PC-9 (cell line): Measurements from ENCODE around the gene LCMT2. TPM values are rescaled to one million over a fixed set of nuclear protein-coding genes. Genes with fewer than 3 reads are reported as not detected.

Experiments
- BruUV-seq: library from RNA; stranded (reverse); fragments of 400-500 nt; replicated peaks from 2 replicates; lab custom pipeline; 2021; lab: Mats Ljungman, UMichigan
- CTCF ChIA-PET: fragments of 300-600 bp; sonication (Branson Sonifier 250); formaldehyde crosslinking; loops from one replicate; lab custom pipeline; 2022; ENCODE audit warnings: antibody characterized with exemption; lab: Charles Lee
- POLR2A ChIA-PET: fragments of 300-600 bp; sonication (Branson Sonifier 250); formaldehyde crosslinking; loops from one replicate; lab custom pipeline; 2022; ENCODE audit warnings: antibody characterized with exemption; ENCODE audit not compliant: unreplicated experiment; lab: Charles Lee
- DNase-seq, 2 experiments: peaks; one replicate each; pipeline versions ENCODE4 v3.0.0 to v3.0.0-alpha.2; 2015 to 2022; ENCODE audit warnings: mixed read lengths in 1 of 2
- H2AFZ ChIP-seq: fragments of 200-600 bp; sonication (generic); 2 replicates; pipeline ENCODE4 v1.8.1; 2017; ENCODE audit warnings: antibody characterized with exemption
- H3F3A ChIP-seq: fragments of 200-600 bp; sonication (generic); 2 replicates; pipeline ENCODE4 v1.8.1; 2017; ENCODE audit warnings: antibody characterized with exemption, mild to moderate bottlenecking, low read depth; ENCODE audit not compliant: insufficient read depth
- H3K27ac ChIP-seq: fragments of 200-600 bp; sonication (generic); 2 replicates; pipeline ENCODE4 v1.6.1; 2016; ENCODE audit warnings: mixed run types
- H3K27me3 ChIP-seq: fragments of 200-600 bp; sonication (generic); 2 replicates; pipeline ENCODE4 v1.6.1; 2016; ENCODE audit warnings: low read depth, mixed run types; ENCODE audit not compliant: insufficient read depth
- H3K36me3 ChIP-seq: fragments of 200-600 bp; sonication (generic); 2 replicates; pipeline ENCODE4 v1.6.1; 2016; ENCODE audit warnings: low read depth, mixed run types
- H3K4me1 ChIP-seq: fragments of 200-600 bp; sonication (generic); replicated peaks from 2 replicates; pipeline ENCODE4 v1.6.1; 2016; ENCODE audit warnings: mixed run types; ENCODE audit not compliant: insufficient read depth
- H3K4me2 ChIP-seq: fragments of 200-600 bp; sonication (generic); 2 replicates; pipeline ENCODE4 v1.6.1; 2017; ENCODE audit warnings: mixed run types
- H3K4me3 ChIP-seq: fragments of 200-600 bp; sonication (generic); 2 replicates; pipeline ENCODE4 v1.6.1; 2016; ENCODE audit warnings: mixed run types
- H3K79me2 ChIP-seq: fragments of 200-600 bp; sonication (generic); 2 replicates; pipeline ENCODE4 v1.6.1; 2017; ENCODE audit warnings: low read depth, mixed run types
- H3K9me2 ChIP-seq: fragments of 200-600 bp; sonication (generic); 2 replicates; pipeline ENCODE4 v1.8.1; 2017; ENCODE audit warnings: mild to moderate bottlenecking; ENCODE audit not compliant: insufficient read depth
- H3K9me3 ChIP-seq: fragments of 200-600 bp; sonication (generic); 2 replicates; pipeline ENCODE4 v1.8.1; 2016; ENCODE audit warnings: low read depth; ENCODE audit not compliant: insufficient read depth
- H4K20me1 ChIP-seq: fragments of 200-600 bp; sonication (generic); 2 replicates; pipeline ENCODE4 v1.8.1; 2017; ENCODE audit not compliant: insufficient read depth
- CTCF ChIP-seq: fragments of 200-600 bp; sonication (generic); conservative IDR thresholded peaks from 2 replicates; pipeline ENCODE4 v1.6.1; 2017; ENCODE audit warnings: mixed run types, antibody characterized with exemption, mild to moderate bottlenecking, moderate library complexity
- EZH2 ChIP-seq: fragments of 200-600 bp; sonication (generic); IDR thresholded peaks from 2 replicates; pipeline ENCODE4 v1.8.0; 2017; ENCODE audit warnings: antibody characterized with exemption, low read depth
- intact Hi-C: fragments of 100-400 bp; cut with micrococcal nuclease; formaldehyde crosslinking; loops from one replicate; pipeline ENCODE4 v1.10.0; 2022; ENCODE audit not compliant: unreplicated experiment
- total RNA-seq: library from RNA; stranded (reverse); gene quantifications from 2 replicates; pipeline ENCODE4 v1.2.3, GENCODE V29; 2021

The LCMT2 gene
- total RNA-seq, 1 experiment from 2014 or later = 4.7 TPM

GRCh38 chr15:43302205-43302817 lies 28.1 kb downstream of the LCMT2 start, which contains the start of gene TGM7:
TGM7 (minus strand) TSS chr15:43302255.
- Histone ChIP-seq H3K9me3 (no peaks in the 10 kb centered on the region), H3K27me3 (no peaks in the 10 kb centered on the region), H2AFZ (no peak within 1 kb of the TSS), H3K4me1 (no peaks in the 10 kb centered on the region), H3K79me2 (no peaks in the 10 kb centered on the region), H3K4me3 (no peak within 1 kb of the TSS), H3K27ac (no peak within 1 kb of the TSS), H3K9me2 (no peaks in the 10 kb centered on the region), H3F3A (no peaks in the 10 kb centered on the region), H3K4me2 (no peak within 1 kb of the TSS), H3K36me3 (no peaks in the 10 kb centered on the region), H4K20me1 (no peaks in the 10 kb centered on the region)
- intact Hi-C loops = no loop called here
- no peak for DNase-seq
- TF ChIP-seq CTCF (no peak), EZH2 (no peak)
- CTCF ChIA-PET = no interaction called here
- POLR2A ChIA-PET = no interaction called here
- no TSS peak for BruUV-seq

- Histone ChIP-seq H4K20me1 (no peaks in the 10 kb centered on the region), H3K9me3 (no peaks in the 10 kb centered on the region), H3K27ac (no peak overlapping the region), H3K9me2 (no peaks in the 10 kb centered on the region), H3K4me1 (no peaks in the 10 kb centered on the region), H3K27me3 (no peaks in the 10 kb centered on the region), H3F3A (no peaks in the 10 kb centered on the region), H3K36me3 (no peaks in the 10 kb centered on the region), H3K4me2 (no peak overlapping the region), H3K79me2 (no peaks in the 10 kb centered on the region), H2AFZ (no peak overlapping the region), H3K4me3 (no peak overlapping the region)
- BruUV-seq = no TSS peak
- intact Hi-C loops = no loop called here
- TF ChIP-seq CTCF = no peak
- TF ChIP-seq EZH2 = no peak
- no peak for DNase-seq
- ChIA-PET POLR2A (no interaction called here), CTCF (no interaction called here)
Observed at GRCh38 chr15:43299884-43300283, 30.5 kb downstream of the LCMT2 start.

GRCh38 chr15:43299411-43299810 lies 31.0 kb downstream of the LCMT2 start:
- Histone ChIP-seq H3K36me3 (no peaks in the 10 kb centered on the region), H3K4me2 (no peak overlapping the region), H3K27me3 (no peaks in the 10 kb centered on the region), H3K9me2 (no peaks in the 10 kb centered on the region), H3K79me2 (no peaks in the 10 kb centered on the region), H2AFZ (no peak overlapping the region), H3F3A (no peaks in the 10 kb centered on the region), H4K20me1 (no peaks in the 10 kb centered on the region), H3K4me1 (no peaks in the 10 kb centered on the region), H3K4me3 (no peak overlapping the region), H3K9me3 (no peaks in the 10 kb centered on the region), H3K27ac (no peak overlapping the region)
- ChIA-PET POLR2A (no interaction called here), CTCF (interaction anchor here (0.7 kb wide), 1 partner anchor 14 kb away, joined by 4 read pairs; no protein-coding TSS in a partner anchor)
- no peak for TF ChIP-seq CTCF
- TF ChIP-seq EZH2 = no peak
- no peak for DNase-seq
- no TSS peak for BruUV-seq
- intact Hi-C loops = no loop called here
